Astrocyte (in vitro differentiated cells and primary cell): ENCODE data around the gene LPO. TPM values are rescaled to one million over a fixed set of nuclear protein-coding genes. Genes with fewer than 3 reads are reported as not detected.

Experiments used
- DNase-seq: peaks from one replicate; pipeline ENCODE4 v3.0.0-alpha.2; 2010; ENCODE audit warnings: low read depth
- FAIRE-seq: peaks from 2 replicates; lab custom pipeline; 2011; peaks lifted over from hg19 to GRCh38; lab: Jason Lieb, UNC
- H2AFZ ChIP-seq: 2 replicates; pipeline ENCODE4 v1.6.0; 2012; ENCODE audit warnings: low read depth, low read length, inconsistent platforms
- H3K27ac ChIP-seq: 2 replicates; pipeline ENCODE4 v1.5.1; 2011; ENCODE audit warnings: low read depth, low read length, inconsistent platforms
- H3K27me3 ChIP-seq: 2 replicates; pipeline ENCODE4 v1.6.0; 2011; ENCODE audit warnings: low read length, inconsistent platforms; ENCODE audit not compliant: insufficient read depth
- H3K36me3 ChIP-seq: 2 replicates; pipeline ENCODE4 v1.5.1; 2011; ENCODE audit warnings: low read length, inconsistent platforms; ENCODE audit not compliant: insufficient read depth
- H3K4me1 ChIP-seq: 2 replicates; pipeline ENCODE4 v1.5.1; 2011; ENCODE audit warnings: low read length, inconsistent platforms; ENCODE audit not compliant: insufficient read depth
- H3K4me2 ChIP-seq: 2 replicates; pipeline ENCODE4 v1.6.0; 2012; ENCODE audit warnings: low read length, inconsistent platforms
- H3K4me3 ChIP-seq: 2 replicates; pipeline ENCODE4 v1.5.1; 2011; ENCODE audit warnings: low read depth, mild to moderate bottlenecking, low read length, inconsistent platforms; ENCODE audit not compliant: insufficient read depth
- H3K79me2 ChIP-seq: 2 replicates; pipeline ENCODE4 v1.6.0; 2012; ENCODE audit warnings: mild to moderate bottlenecking, low read length, inconsistent platforms; ENCODE audit not compliant: insufficient read depth
- H3K9ac ChIP-seq: 2 replicates; pipeline ENCODE4 v1.6.0; 2012; ENCODE audit warnings: mild to moderate bottlenecking, low read length, inconsistent platforms
- H3K9me3 ChIP-seq: 2 replicates; pipeline ENCODE4 v1.5.1; 2012; ENCODE audit warnings: low read depth, mild to moderate bottlenecking, low read length, inconsistent platforms; ENCODE audit not compliant: insufficient read depth
- H4K20me1 ChIP-seq: 2 replicates; pipeline ENCODE4 v1.6.0; 2012; ENCODE audit warnings: low read length, inconsistent platforms; ENCODE audit not compliant: insufficient read depth
- H3K27ac Mint-ChIP-seq: one replicate; pipeline ENCODE4 v1.8.0; 2021; ENCODE audit warnings: mild to moderate bottlenecking, mixed read lengths; ENCODE audit not compliant: unreplicated experiment
- H3K27me3 Mint-ChIP-seq: one replicate; pipeline ENCODE4 v1.8.0; 2021; ENCODE audit warnings: low read depth, mixed read lengths; ENCODE audit not compliant: unreplicated experiment
- H3K36me3 Mint-ChIP-seq: one replicate; pipeline ENCODE4 v1.8.0; 2021; ENCODE audit warnings: low read depth, mixed read lengths; ENCODE audit not compliant: unreplicated experiment
- H3K4me1 Mint-ChIP-seq: one replicate; pipeline ENCODE4 v1.8.0; 2021; ENCODE audit warnings: low read depth, mixed read lengths; ENCODE audit not compliant: unreplicated experiment
- H3K4me3 Mint-ChIP-seq: one replicate; pipeline ENCODE4 v1.8.0; 2021; ENCODE audit warnings: mild to moderate bottlenecking, moderate library complexity, mixed read lengths; ENCODE audit not compliant: unreplicated experiment
- H3K9me3 Mint-ChIP-seq: one replicate; pipeline ENCODE4 v1.8.0; 2021; ENCODE audit warnings: mild to moderate bottlenecking, mixed read lengths; ENCODE audit not compliant: unreplicated experiment
- CTCF ChIP-seq: IDR thresholded peaks from 2 replicates; pipeline ENCODE4 v1.5.1; 2011; ENCODE audit warnings: low read depth, mild to moderate bottlenecking, inconsistent platforms, low read length, moderate library complexity; ENCODE audit not compliant: insufficient read depth
- EZH2 ChIP-seq: IDR thresholded peaks from 2 replicates; pipeline ENCODE4 v1.6.1; 2012; ENCODE audit warnings: mild to moderate bottlenecking, low read length, inconsistent platforms; ENCODE audit not compliant: insufficient read depth
- total RNA-seq: library from RNA; stranded (reverse); gene quantifications from 2 replicates; pipeline ENCODE4 v1.2.1, GENCODE V29; 2021

LPO gene
- total RNA-seq, 1 donor from 2014 or later = not detected

- H3K79me2 ChIP-seq = no peaks in the 10 kb centered on the region
- H3K4me1 ChIP-seq = no peaks in the 10 kb centered on the region
- no peak overlapping the region for H3K9ac ChIP-seq
- DNase-seq (no peak), FAIRE-seq (no peak)
- no peaks in the 10 kb centered on the region for H3K9me3 ChIP-seq
- Mint-ChIP-seq H3K4me1 (no peaks in the 10 kb centered on the region), H3K27ac (no peak overlapping the region), H3K27me3 (peaks cover 48% of the 10 kb centered on the region), H3K9me3 (no peaks in the 10 kb centered on the region), H3K4me3 (no peak overlapping the region), H3K36me3 (no peaks in the 10 kb centered on the region)
- TF ChIP-seq CTCF = peak; percentile 30
- no peak for TF ChIP-seq EZH2
- H3K4me2 ChIP-seq = no peak overlapping the region
- no peaks in the 10 kb centered on the region for H3K36me3 ChIP-seq
- H3K27me3 ChIP-seq = peaks cover 13% of the 10 kb centered on the region
- H3K27ac ChIP-seq = no peak overlapping the region
- no peak overlapping the region for H3K4me3 ChIP-seq
- H2AFZ ChIP-seq = no peak overlapping the region
- no peaks in the 10 kb centered on the region for H4K20me1 ChIP-seq
Measured at GRCh38 chr17:58277107-58277801, 38.9 kb downstream of the LPO start.

- H4K20me1 ChIP-seq = no peaks in the 10 kb centered on the region
- no peaks in the 10 kb centered on the region for H3K9me3 Mint-ChIP-seq
- FAIRE-seq = no peak
- peaks cover 13% of the 10 kb centered on the region for H3K27me3 ChIP-seq
- H2AFZ ChIP-seq = no peak overlapping the region
- no peak overlapping the region for H3K4me3 Mint-ChIP-seq
- no peaks in the 10 kb centered on the region for H3K79me2 ChIP-seq
- no peaks in the 10 kb centered on the region for H3K9me3 ChIP-seq
- no peak overlapping the region for H3K9ac ChIP-seq
- H3K27me3 Mint-ChIP-seq = peaks cover 42% of the 10 kb centered on the region
- no peak overlapping the region for H3K4me3 ChIP-seq
- H3K4me2 ChIP-seq = no peak overlapping the region
- DNase-seq = no peak
- no peaks in the 10 kb centered on the region for H3K4me1 Mint-ChIP-seq
- H3K27ac Mint-ChIP-seq = no peak overlapping the region
- TF ChIP-seq EZH2 = no peak
- no peak for TF ChIP-seq CTCF
- H3K36me3 Mint-ChIP-seq = no peaks in the 10 kb centered on the region
- H3K4me1 ChIP-seq = no peaks in the 10 kb centered on the region
- H3K36me3 ChIP-seq = no peaks in the 10 kb centered on the region
- no peak overlapping the region for H3K27ac ChIP-seq
Measured at GRCh38 chr17:58277802-58278595, 39.6 kb downstream of the LPO start.

GRCh38 chr17:58278661-58279015 lies 40.3 kb downstream of the LPO start:
- Histone ChIP-seq H3K36me3 (no peaks in the 10 kb centered on the region), H3K27ac (no peak overlapping the region), H3K4me2 (peak overlapping the region; percentile 36)

More at GRCh38 chr17:58278661-58279015, 40.3 kb downstream of the LPO start:
- Histone ChIP-seq H3K27me3 (peaks cover 14% of the 10 kb centered on the region), H3K4me3 (no peak overlapping the region), H4K20me1 (no peaks in the 10 kb centered on the region), H3K4me1 (no peaks in the 10 kb centered on the region), H2AFZ (peak overlapping the region; percentile 26), H3K9me3 (no peaks in the 10 kb centered on the region), H3K9ac (no peak overlapping the region), H3K79me2 (no peaks in the 10 kb centered on the region)
- Mint-ChIP-seq H3K27ac (no peak overlapping the region), H3K9me3 (no peaks in the 10 kb centered on the region), H3K36me3 (no peaks in the 10 kb centered on the region), H3K4me3 (no peak overlapping the region), H3K4me1 (no peaks in the 10 kb centered on the region), H3K27me3 (peaks cover 38% of the 10 kb centered on the region)
- FAIRE-seq (no peak), DNase-seq (no peak)
- TF ChIP-seq EZH2 = no peak
- TF ChIP-seq CTCF = no peak
